GM12878 (cell line): ENCODE results near the gene CAMK2G. TPM values are rescaled to one million over a fixed set of nuclear protein-coding genes. Genes with fewer than 3 reads are reported as not detected.

Source experiments
- ATAC-seq: fragments of 200-7000 bp; cut with Tn5 transposase; 3 replicates; pipeline ENCODE4 v1.9.1; 2020; ENCODE audit warnings: mild to moderate bottlenecking, moderate library complexity
- BruUV-seq: library from RNA; stranded (reverse); fragments of 400-500 nt; replicated peaks from 2 replicates; lab custom pipeline; 2021; lab: Mats Ljungman, UMichigan
- CTCF ChIA-PET: fragments of 300-600 bp; sonication (Branson Sonifier 250); formaldehyde crosslinking; extraction: SDS; loops from one replicate; lab custom pipeline; 2021; ENCODE audit warnings: inconsistent platforms; lab: Yijun Ruan, JAX
- POLR2A ChIA-PET: fragments of 350-600 bp; formaldehyde crosslinking; extraction: SDS; loops from one replicate; lab custom pipeline; 2021; ENCODE audit warnings: inconsistent platforms; lab: Charles Lee
- RAD21 ChIA-PET: fragments of 300-600 bp; sonication (Branson Sonifier 250); formaldehyde crosslinking; loops from one replicate; lab custom pipeline; 2023; ENCODE audit warnings: antibody characterized with exemption; ENCODE audit not compliant: unreplicated experiment; lab: Charles Lee
- SMC1A ChIA-PET: fragments of 300-600 bp; sonication (Branson Sonifier 250); formaldehyde crosslinking; loops from one replicate; lab custom pipeline; 2023; ENCODE audit not compliant: unreplicated experiment, uncharacterized antibody; lab: Charles Lee
- DNase-seq: peaks from one replicate; pipeline ENCODE4 v3.0.0-alpha.2; 2011; ENCODE audit warnings: low read depth, low spot score
- FAIRE-seq: peaks from 3 replicates; lab custom pipeline; 2011; peaks lifted over from hg19 to GRCh38; lab: Jason Lieb, UNC
- H2AFZ ChIP-seq: 2 replicates; pipeline ENCODE4 v1.6.0; 2011; ENCODE audit warnings: low read depth, low read length, control low read depth; ENCODE audit not compliant: control insufficient read depth
- H3K27ac ChIP-seq: 2 replicates; pipeline ENCODE4 v1.5.1; 2011; ENCODE audit warnings: control low read depth; ENCODE audit not compliant: control insufficient read depth, insufficient read depth
- H3K27me3 ChIP-seq, 2 experiments: replicated peaks in 1 of 2; 2 replicates each; pipeline versions ENCODE4 v1.6.0 to v1.6.1; 2011; ENCODE audit warnings: low read length in 1 of 2; ENCODE audit not compliant: control insufficient read depth in 2 of 2, insufficient read depth in 2 of 2
- H3K36me3 ChIP-seq, 2 experiments: 2 replicates each; pipeline ENCODE4 v1.5.1; 2011; ENCODE audit warnings: low read length in 1 of 2; ENCODE audit not compliant: control insufficient read depth in 2 of 2, insufficient read depth in 2 of 2
- H3K4me1 ChIP-seq: 2 replicates; pipeline ENCODE4 v1.6.1; 2011; ENCODE audit warnings: mild to moderate bottlenecking, low read length, moderate library complexity, mixed read lengths; ENCODE audit not compliant: control insufficient read depth, insufficient read depth
- H3K4me2 ChIP-seq: 2 replicates; pipeline ENCODE4 v1.6.0; 2011; ENCODE audit warnings: control low read depth; ENCODE audit not compliant: control insufficient read depth, insufficient read depth
- H3K4me3 ChIP-seq: fragments of 200-600 bp; sonication (generic); 2 replicates; pipeline ENCODE4 v1.5.1; 2016
- H3K79me2 ChIP-seq: 2 replicates; pipeline ENCODE4 v1.6.0; 2011; ENCODE audit warnings: low read length; ENCODE audit not compliant: control insufficient read depth, insufficient read depth
- H3K9ac ChIP-seq: 2 replicates; pipeline ENCODE4 v1.8.0; 2011; ENCODE audit warnings: low read length, control low read depth, mixed read lengths; ENCODE audit not compliant: control insufficient read depth, insufficient read depth
- H3K9me3 ChIP-seq: replicated peaks from 3 replicates; pipeline ENCODE4 v1.5.1; 2011; ENCODE audit warnings: mild to moderate bottlenecking, low read length; ENCODE audit not compliant: control insufficient read depth, insufficient read depth
- H4K20me1 ChIP-seq: 2 replicates; pipeline ENCODE4 v1.6.0; 2011; ENCODE audit not compliant: control insufficient read depth, insufficient read depth
- CREM ChIP-seq: IDR thresholded peaks from 2 replicates; pipeline ENCODE4 v1.6.1; 2014; ENCODE audit warnings: antibody characterized with exemption, low read depth
- RELB ChIP-seq: fragments of 450-650 bp; IDR thresholded peaks from 2 replicates; pipeline ENCODE4 v1.6.1; 2017; ENCODE audit warnings: low read depth, mild to moderate bottlenecking, moderate library complexity
- SMARCA5 ChIP-seq: fragments of 450-650 bp; IDR thresholded peaks from 2 replicates; pipeline ENCODE4 v1.6.1; 2017; ENCODE audit warnings: mild to moderate bottlenecking
- SP1 ChIP-seq: IDR thresholded peaks from one replicate; pipeline ENCODE4 v1.6.1; 2011; ENCODE audit warnings: low read depth, low read length
- TCF12 ChIP-seq: IDR thresholded peaks from 2 replicates; pipeline ENCODE4 v1.6.1; 2011; ENCODE audit warnings: low read depth, mild to moderate bottlenecking, low read length
- YY1 ChIP-seq: IDR thresholded peaks from 2 replicates; pipeline ENCODE4 v1.6.1; 2011; ENCODE audit warnings: low read depth, mild to moderate bottlenecking, low read length
- ZNF217 ChIP-seq: fragments of 450-650 bp; IDR thresholded peaks from 2 replicates; pipeline ENCODE4 v1.6.1; 2017; ENCODE audit warnings: antibody characterized with exemption, mild to moderate bottlenecking
- WGBS: methylation state at CpG from one replicate; pipeline ENCODE4 v1.1.6; 2016; ENCODE audit warnings: low lambda C conversion rate; ENCODE audit not compliant: insufficient replicate concordance, insufficient coverage; ENCODE audit errors: missing lambda C conversion rate; 5-methylcytosine and 5-hydroxymethylcytosine counted together
- in situ Hi-C: fragments of 300-500 bp; cut with MboI; formaldehyde crosslinking; loops from 9 replicates; pipeline ENCODE4 v1.14.3; 2018; ENCODE audit warnings: mixed read lengths
- intact Hi-C: fragments of 100-400 bp; cut with micrococcal nuclease; formaldehyde crosslinking; loops from one replicate; pipeline ENCODE4 v1.14.2; 2022; ENCODE audit not compliant: unreplicated experiment
- polyA plus RNA-seq, 11 experiments: library from polyadenylated mRNA; depleted of rRNA in 4 of 11; unstranded in 6 of 11; stranded (reverse) in 5 of 11; fragments of >200 nt; fragmentation: Nextera tagmentation in 4 of 11; fragmentation: Illumina TruSeq in 1 of 11; extraction: Ambion mirVana in 4 of 11; extraction: Trizol in 1 of 11; gene quantifications; 1 replicate in 1 of 11; 2 replicates in 10 of 11; pipeline versions ENCODE4 v1.2.1 to v1.2.3, GENCODE V29; 2011 to 2016; ENCODE audit warnings: inconsistent platforms in 2 of 11, missing spikeins in 2 of 11, low read depth in 1 of 11
- total RNA-seq, 4 experiments: library from RNA; depleted of rRNA in 3 of 4; stranded (reverse); fragments of >200 nt in 3 of 4; fragmentation: Illumina TruSeq in 1 of 4; extraction: Trizol in 1 of 4; gene quantifications; 2 replicates each; pipeline versions ENCODE4 v1.2.1 to v1.2.3, GENCODE V29; 2013 to 2021

The CAMK2G gene
- total and polyA plus RNA-seq, 10 of the 15 experiments (the other 5 are each of a cell fraction or from before 2014, with no cell fraction given) = 5.5 to 24.3 (median 16.9) TPM

GRCh38 chr10:73824146-73824725 is 50.1 kb downstream of the CAMK2G start (continued):
- no peak for TF ChIP-seq RELB

GRCh38 chr10:73823391-73823790 is 51.0 kb downstream of the CAMK2G start:
- no peak for FAIRE-seq
- no TSS peak for BruUV-seq
- H2AFZ ChIP-seq = no peak overlapping the region
- ChIA-PET CTCF (no interaction called here), POLR2A (interaction anchor here (1.1 kb wide), 1 partner anchor 51 kb away, joined by 3 read pairs; the partner anchor contains the start of gene CAMK2G), SMC1A (interaction anchor here (2.0 kb wide), 1 partner anchor 56 kb away, joined by 4 read pairs; no protein-coding TSS in a partner anchor), RAD21 (no interaction called here)
- no peak overlapping the region for H3K4me2 ChIP-seq
- H3K79me2 ChIP-seq = no peaks in the 10 kb centered on the region
- H3K36me3 ChIP-seq = peaks cover 2% of the 10 kb centered on the region in 2 experiments; a peak in 2 of 4 replicates
- no peaks in the 10 kb centered on the region for H3K9me3 ChIP-seq
- H3K9ac ChIP-seq = no peak overlapping the region
- H3K27ac ChIP-seq = no peak overlapping the region
- in situ Hi-C loops (no loop called here), intact Hi-C loops (no loop called here)
- H3K4me3 ChIP-seq = no peak overlapping the region
- no peaks in the 10 kb centered on the region for H3K27me3 ChIP-seq
- no peak for DNase-seq
- no peak for ATAC-seq
- H3K4me1 ChIP-seq = no peaks in the 10 kb centered on the region
- TF ChIP-seq CREM (no peak), SMARCA5 (no peak), ZNF217 (no peak), SP1 (no peak), YY1 (no peak), TCF12 (no peak)
- 99% methylated on average over 7 of the region's 7 CpGs for WGBS
- H4K20me1 ChIP-seq = no peaks in the 10 kb centered on the region
